Measurements from ENCODE around the gene NODAL.

The NODAL gene

DNA sequence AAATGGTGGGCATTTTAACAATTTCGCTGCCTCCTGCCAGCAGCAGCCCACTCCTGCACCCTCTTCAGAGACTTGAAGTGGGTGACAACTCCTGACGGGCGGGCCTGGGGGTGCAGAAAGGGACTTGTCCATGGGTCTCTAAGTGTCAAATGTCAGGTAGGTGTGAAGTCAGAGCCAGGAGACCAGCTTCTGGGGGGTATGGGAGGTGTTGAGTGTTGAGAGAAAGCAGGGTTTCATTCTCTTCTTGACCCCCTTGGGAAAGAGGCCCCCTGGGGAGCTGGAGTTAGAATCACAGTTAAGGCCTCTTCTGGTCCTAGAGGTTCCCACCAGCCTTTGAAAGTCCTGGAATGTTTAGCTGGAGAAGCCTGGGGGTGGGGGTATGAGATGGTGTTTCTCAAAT, 25.5 kb upstream of the NODAL start:
- TF ChIP-seq, protein P1, sequence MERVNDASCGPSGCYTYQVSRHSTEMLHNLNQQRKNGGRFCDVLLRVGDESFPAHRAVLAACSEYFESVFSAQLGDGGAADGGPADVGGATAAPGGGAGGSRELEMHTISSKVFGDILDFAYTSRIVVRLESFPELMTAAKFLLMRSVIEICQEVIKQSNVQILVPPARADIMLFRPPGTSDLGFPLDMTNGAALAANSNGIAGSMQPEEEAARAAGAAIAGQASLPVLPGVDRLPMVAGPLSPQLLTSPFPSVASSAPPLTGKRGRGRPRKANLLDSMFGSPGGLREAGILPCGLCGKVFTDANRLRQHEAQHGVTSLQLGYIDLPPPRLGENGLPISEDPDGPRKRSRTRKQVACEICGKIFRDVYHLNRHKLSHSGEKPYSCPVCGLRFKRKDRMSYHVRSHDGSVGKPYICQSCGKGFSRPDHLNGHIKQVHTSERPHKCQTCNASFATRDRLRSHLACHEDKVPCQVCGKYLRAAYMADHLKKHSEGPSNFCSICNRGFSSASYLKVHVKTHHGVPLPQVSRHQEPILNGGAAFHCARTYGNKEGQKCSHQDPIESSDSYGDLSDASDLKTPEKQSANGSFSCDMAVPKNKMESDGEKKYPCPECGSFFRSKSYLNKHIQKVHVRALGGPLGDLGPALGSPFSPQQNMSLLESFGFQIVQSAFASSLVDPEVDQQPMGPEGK (CRISPR knock-in tag; IDR thresholded peaks at IDR 0.05; ENCODE audit: borderline replicate concordance), result no peak
- TF ChIP-seq, protein P2, sequence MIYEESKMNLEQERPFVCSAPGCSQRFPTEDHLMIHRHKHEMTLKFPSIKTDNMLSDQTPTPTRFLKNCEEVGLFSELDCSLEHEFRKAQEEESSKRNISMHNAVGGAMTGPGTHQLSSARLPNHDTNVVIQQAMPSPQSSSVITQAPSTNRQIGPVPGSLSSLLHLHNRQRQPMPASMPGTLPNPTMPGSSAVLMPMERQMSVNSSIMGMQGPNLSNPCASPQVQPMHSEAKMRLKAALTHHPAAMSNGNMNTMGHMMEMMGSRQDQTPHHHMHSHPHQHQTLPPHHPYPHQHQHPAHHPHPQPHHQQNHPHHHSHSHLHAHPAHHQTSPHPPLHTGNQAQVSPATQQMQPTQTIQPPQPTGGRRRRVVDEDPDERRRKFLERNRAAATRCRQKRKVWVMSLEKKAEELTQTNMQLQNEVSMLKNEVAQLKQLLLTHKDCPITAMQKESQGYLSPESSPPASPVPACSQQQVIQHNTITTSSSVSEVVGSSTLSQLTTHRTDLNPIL (CRISPR knock-in tag; IDR thresholded peaks at IDR 0.05; ENCODE audit: low read depth), result no peak
- TF ChIP-seq ESRRG (CRISPR knock-in tag; IDR thresholded peaks at IDR 0.05) (no peak), SNAI2 (CRISPR knock-in tag; IDR thresholded peaks at IDR 0.05) (no peak), BACH2 (CRISPR knock-in tag; IDR thresholded peaks at IDR 0.05; ENCODE audit: borderline replicate concordance) (no peak), PPARA (CRISPR knock-in tag; IDR thresholded peaks at IDR 0.05; ENCODE audit: borderline replicate concordance) (no peak), ZNF565 (CRISPR knock-in tag; conservative IDR thresholded peaks at IDR 0.05; ENCODE audit: low read depth) (no peak), RARB (CRISPR knock-in tag; IDR thresholded peaks at IDR 0.05) (no peak), ZFP3 (CRISPR knock-in tag; IDR thresholded peaks at IDR 0.05) (no peak), ARNTL (CRISPR knock-in tag; IDR thresholded peaks at IDR 0.05; ENCODE audit: borderline replicate concordance, low read depth) (no peak), ZNF8 (CRISPR knock-in tag; IDR thresholded peaks at IDR 0.05) (no peak), CSDC2 (CRISPR knock-in tag; IDR thresholded peaks at IDR 0.05) (no peak)
- TF ChIP-seq, protein P3, sequence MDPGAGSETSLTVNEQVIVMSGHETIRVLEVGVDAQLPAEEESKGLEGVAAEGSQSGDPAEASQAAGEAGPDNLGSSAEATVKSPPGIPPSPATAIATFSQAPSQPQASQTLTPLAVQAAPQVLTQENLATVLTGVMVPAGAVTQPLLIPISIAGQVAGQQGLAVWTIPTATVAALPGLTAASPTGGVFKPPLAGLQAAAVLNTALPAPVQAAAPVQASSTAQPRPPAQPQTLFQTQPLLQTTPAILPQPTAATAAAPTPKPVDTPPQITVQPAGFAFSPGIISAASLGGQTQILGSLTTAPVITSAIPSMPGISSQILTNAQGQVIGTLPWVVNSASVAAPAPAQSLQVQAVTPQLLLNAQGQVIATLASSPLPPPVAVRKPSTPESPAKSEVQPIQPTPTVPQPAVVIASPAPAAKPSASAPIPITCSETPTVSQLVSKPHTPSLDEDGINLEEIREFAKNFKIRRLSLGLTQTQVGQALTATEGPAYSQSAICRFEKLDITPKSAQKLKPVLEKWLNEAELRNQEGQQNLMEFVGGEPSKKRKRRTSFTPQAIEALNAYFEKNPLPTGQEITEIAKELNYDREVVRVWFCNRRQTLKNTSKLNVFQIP (CRISPR knock-in tag; IDR thresholded peaks at IDR 0.05; ENCODE audit: borderline replicate concordance, low read depth), result no peak
- ATAC-seq, result no peak

DNA sequence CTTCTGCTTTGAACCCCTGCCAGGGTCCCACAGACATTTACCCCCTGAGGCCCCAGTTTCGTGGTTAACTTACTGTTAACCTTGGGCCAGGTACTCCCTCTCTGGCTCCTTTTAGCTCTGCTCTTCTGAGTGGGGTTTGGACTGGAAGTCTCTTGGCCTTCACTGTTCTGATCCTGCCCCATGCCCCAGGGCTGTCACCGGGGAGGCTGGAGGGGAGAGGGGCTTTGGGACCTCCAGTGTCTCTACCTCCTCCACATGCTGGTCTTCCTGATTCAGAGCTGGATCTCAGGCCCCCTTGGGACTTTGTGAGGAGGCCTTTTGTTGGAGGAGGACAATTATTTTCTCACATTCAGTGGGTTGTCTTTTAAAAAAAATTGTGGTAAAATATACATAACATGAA, 24.4 kb upstream of the NODAL start:
- no peak for TF ChIP-seq SNAI2 (CRISPR knock-in tag; IDR thresholded peaks at IDR 0.05)
- TF ChIP-seq CSDC2 (CRISPR knock-in tag; IDR thresholded peaks at IDR 0.05), result no peak
- TF ChIP-seq, protein P2 (CRISPR knock-in tag; IDR thresholded peaks at IDR 0.05; ENCODE audit: low read depth), result no peak
- TF ChIP-seq, protein P1 (CRISPR knock-in tag; IDR thresholded peaks at IDR 0.05; ENCODE audit: borderline replicate concordance), result no peak
- TF ChIP-seq, protein P4, sequence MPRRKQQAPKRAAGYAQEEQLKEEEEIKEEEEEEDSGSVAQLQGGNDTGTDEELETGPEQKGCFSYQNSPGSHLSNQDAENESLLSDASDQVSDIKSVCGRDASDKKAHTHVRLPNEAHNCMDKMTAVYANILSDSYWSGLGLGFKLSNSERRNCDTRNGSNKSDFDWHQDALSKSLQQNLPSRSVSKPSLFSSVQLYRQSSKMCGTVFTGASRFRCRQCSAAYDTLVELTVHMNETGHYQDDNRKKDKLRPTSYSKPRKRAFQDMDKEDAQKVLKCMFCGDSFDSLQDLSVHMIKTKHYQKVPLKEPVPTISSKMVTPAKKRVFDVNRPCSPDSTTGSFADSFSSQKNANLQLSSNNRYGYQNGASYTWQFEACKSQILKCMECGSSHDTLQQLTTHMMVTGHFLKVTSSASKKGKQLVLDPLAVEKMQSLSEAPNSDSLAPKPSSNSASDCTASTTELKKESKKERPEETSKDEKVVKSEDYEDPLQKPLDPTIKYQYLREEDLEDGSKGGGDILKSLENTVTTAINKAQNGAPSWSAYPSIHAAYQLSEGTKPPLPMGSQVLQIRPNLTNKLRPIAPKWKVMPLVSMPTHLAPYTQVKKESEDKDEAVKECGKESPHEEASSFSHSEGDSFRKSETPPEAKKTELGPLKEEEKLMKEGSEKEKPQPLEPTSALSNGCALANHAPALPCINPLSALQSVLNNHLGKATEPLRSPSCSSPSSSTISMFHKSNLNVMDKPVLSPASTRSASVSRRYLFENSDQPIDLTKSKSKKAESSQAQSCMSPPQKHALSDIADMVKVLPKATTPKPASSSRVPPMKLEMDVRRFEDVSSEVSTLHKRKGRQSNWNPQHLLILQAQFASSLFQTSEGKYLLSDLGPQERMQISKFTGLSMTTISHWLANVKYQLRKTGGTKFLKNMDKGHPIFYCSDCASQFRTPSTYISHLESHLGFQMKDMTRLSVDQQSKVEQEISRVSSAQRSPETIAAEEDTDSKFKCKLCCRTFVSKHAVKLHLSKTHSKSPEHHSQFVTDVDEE (CRISPR knock-in tag; IDR thresholded peaks at IDR 0.05), result no peak
- TF ChIP-seq ZNF8 (CRISPR knock-in tag; IDR thresholded peaks at IDR 0.05), result no peak
- no peak for TF ChIP-seq TOX (CRISPR knock-in tag; IDR thresholded peaks at IDR 0.05; ENCODE audit: borderline replicate concordance)
- TF ChIP-seq, protein P5, sequence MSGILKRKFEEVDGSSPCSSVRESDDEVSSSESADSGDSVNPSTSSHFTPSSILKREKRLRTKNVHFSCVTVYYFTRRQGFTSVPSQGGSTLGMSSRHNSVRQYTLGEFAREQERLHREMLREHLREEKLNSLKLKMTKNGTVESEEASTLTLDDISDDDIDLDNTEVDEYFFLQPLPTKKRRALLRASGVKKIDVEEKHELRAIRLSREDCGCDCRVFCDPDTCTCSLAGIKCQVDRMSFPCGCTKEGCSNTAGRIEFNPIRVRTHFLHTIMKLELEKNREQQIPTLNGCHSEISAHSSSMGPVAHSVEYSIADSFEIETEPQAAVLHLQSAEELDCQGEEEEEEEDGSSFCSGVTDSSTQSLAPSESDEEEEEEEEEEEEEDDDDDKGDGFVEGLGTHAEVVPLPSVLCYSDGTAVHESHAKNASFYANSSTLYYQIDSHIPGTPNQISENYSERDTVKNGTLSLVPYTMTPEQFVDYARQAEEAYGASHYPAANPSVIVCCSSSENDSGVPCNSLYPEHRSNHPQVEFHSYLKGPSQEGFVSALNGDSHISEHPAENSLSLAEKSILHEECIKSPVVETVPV (CRISPR knock-in tag; IDR thresholded peaks at IDR 0.05), result no peak
- no peak for TF ChIP-seq ZNF565 (CRISPR knock-in tag; conservative IDR thresholded peaks at IDR 0.05; ENCODE audit: low read depth)
- TF ChIP-seq ESRRG (CRISPR knock-in tag; IDR thresholded peaks at IDR 0.05), result no peak
- no peak for TF ChIP-seq ZFP30 (CRISPR knock-in tag; IDR thresholded peaks at IDR 0.05)
- TF ChIP-seq ZC3H10 (CRISPR knock-in tag; IDR thresholded peaks at IDR 0.05), result no peak
- TF ChIP-seq ISL1 (CRISPR knock-in tag; IDR thresholded peaks at IDR 0.05), result no peak
- no peak for TF ChIP-seq TCF4 (CRISPR knock-in tag; IDR thresholded peaks at IDR 0.05; ENCODE audit: borderline replicate concordance)
- TF ChIP-seq ZFP3 (CRISPR knock-in tag; IDR thresholded peaks at IDR 0.05), result no peak
- no peak for TF ChIP-seq RARB (CRISPR knock-in tag; IDR thresholded peaks at IDR 0.05)
- TF ChIP-seq OSR1 (CRISPR knock-in tag; IDR thresholded peaks at IDR 0.05), result no peak
- TF ChIP-seq ZNF70 (CRISPR knock-in tag; IDR thresholded peaks at IDR 0.05), result no peak
- no peak for TF ChIP-seq BACH2 (CRISPR knock-in tag; IDR thresholded peaks at IDR 0.05; ENCODE audit: borderline replicate concordance)
- ATAC-seq, result no peak

Data from SK-N-SH treated with all-trans-retinoic acid at 6 μM for 48 hours (cell line).